Trophoblast cell (in vitro differentiated cells and primary cell): ENCODE measurements around the gene CNOT1.

Experiments used
- DNase-seq, 2 donors: peaks; one replicate each; pipeline ENCODE4 v3.0.0-alpha.2; 2016
- H2AFZ ChIP-seq: 2 replicates; pipeline ENCODE4 v1.6.1; 2013; ENCODE audit warnings: low read length, moderate library complexity, mild to moderate bottlenecking; ENCODE audit not compliant: insufficient read depth, poor library complexity
- H2AK5ac ChIP-seq: 2 replicates; pipeline ENCODE4 v1.6.1; 2013; ENCODE audit warnings: mild to moderate bottlenecking, low read length
- H2BK120ac ChIP-seq: 2 replicates; pipeline ENCODE4 v1.6.1; 2013; ENCODE audit warnings: low read length, mild to moderate bottlenecking, moderate library complexity; ENCODE audit not compliant: insufficient read depth, poor library complexity
- H2BK12ac ChIP-seq: 2 replicates; pipeline ENCODE4 v1.6.1; 2013; ENCODE audit warnings: mild to moderate bottlenecking, low read length, moderate library complexity
- H2BK5ac ChIP-seq: 2 replicates; pipeline ENCODE4 v1.6.1; 2013; ENCODE audit warnings: low read length, low read depth, moderate library complexity, mild to moderate bottlenecking; ENCODE audit not compliant: poor library complexity
- H3K14ac ChIP-seq: 2 replicates; pipeline ENCODE4 v1.6.1; 2013; ENCODE audit warnings: mild to moderate bottlenecking, low read length
- H3K18ac ChIP-seq: 2 replicates; pipeline ENCODE4 v1.6.1; 2013; ENCODE audit warnings: mild to moderate bottlenecking, low read length
- H3K23ac ChIP-seq: 2 replicates; pipeline ENCODE4 v1.6.1; 2013; ENCODE audit warnings: low read length
- H3K27ac ChIP-seq: 2 replicates; pipeline ENCODE4 v1.5.1; 2013; ENCODE audit warnings: low read depth, mild to moderate bottlenecking, inconsistent platforms, low read length, moderate library complexity
- H3K27me3 ChIP-seq: 2 replicates; pipeline ENCODE4 v1.6.1; 2013; ENCODE audit warnings: inconsistent platforms, mild to moderate bottlenecking, low read length, moderate library complexity; ENCODE audit not compliant: insufficient read depth
- H3K36me3 ChIP-seq, 2 experiments: 1 replicate in 1 of 2; 2 replicates in 1 of 2; pipeline ENCODE4 v1.6.1; 2013; ENCODE audit warnings: low read length in 2 of 2, mild to moderate bottlenecking in 2 of 2, moderate library complexity in 1 of 2; ENCODE audit not compliant: insufficient read depth in 2 of 2, control insufficient read depth in 1 of 2
- H3K4ac ChIP-seq: 2 replicates; pipeline ENCODE4 v1.6.1; 2013; ENCODE audit warnings: low read depth, mild to moderate bottlenecking, low read length, moderate library complexity
- H3K4me1 ChIP-seq, 2 experiments: 1 replicate in 1 of 2; 2 replicates in 1 of 2; pipeline ENCODE4 v1.6.1; 2013; ENCODE audit warnings: low read length in 2 of 2, mild to moderate bottlenecking in 2 of 2, moderate library complexity in 1 of 2; ENCODE audit not compliant: insufficient read depth in 2 of 2, control insufficient read depth in 1 of 2
- H3K4me2 ChIP-seq: 2 replicates; pipeline ENCODE4 v1.6.1; 2013; ENCODE audit warnings: inconsistent platforms, mild to moderate bottlenecking, low read length, moderate library complexity
- H3K4me3 ChIP-seq: 2 replicates; pipeline ENCODE4 v1.5.1; 2013; ENCODE audit warnings: mild to moderate bottlenecking, low read depth, low read length, inconsistent platforms
- H3K79me1 ChIP-seq: one replicate; pipeline ENCODE4 v1.6.1; 2013; ENCODE audit warnings: low read length
- H3K79me2 ChIP-seq: 2 replicates; pipeline ENCODE4 v1.6.1; 2013; ENCODE audit warnings: low read length, mild to moderate bottlenecking; ENCODE audit not compliant: control insufficient read depth, insufficient read depth, poor library complexity
- H3K9ac ChIP-seq: 2 replicates; pipeline ENCODE4 v1.6.1; 2013; ENCODE audit warnings: mild to moderate bottlenecking, low read length
- H3K9me3 ChIP-seq: 2 replicates; pipeline ENCODE4 v1.6.1; 2013; ENCODE audit warnings: low read depth, mild to moderate bottlenecking, control low read depth, inconsistent platforms, low read length; ENCODE audit not compliant: insufficient read depth
- H4K12ac ChIP-seq: 2 replicates; pipeline ENCODE4 v1.6.1; 2013; ENCODE audit warnings: low read depth, mild to moderate bottlenecking, low read length, moderate library complexity
- H4K8ac ChIP-seq: 2 replicates; pipeline ENCODE4 v1.6.1; 2013; ENCODE audit warnings: low read depth, mild to moderate bottlenecking, low read length, moderate library complexity
- H4K91ac ChIP-seq: one replicate; pipeline ENCODE4 v1.6.1; 2013; ENCODE audit warnings: low read depth, mild to moderate bottlenecking, low read length, moderate library complexity
- WGBS: extraction: QIAGEN DNeasy Blood & Tissue Kit; methylation state at CpG from one replicate; pipeline ENCODE4 v1.1.7; 2013; ENCODE audit warnings: missing lambda C conversion rate; ENCODE audit not compliant: insufficient read length, insufficient coverage; ENCODE audit errors: extremely low coverage; 5-methylcytosine and 5-hydroxymethylcytosine counted together

The CNOT1 gene

GRCh38 chr16:58644765-58645487 lies 15.3 kb upstream of the CNOT1 start:
- Histone ChIP-seq H4K8ac (no peak overlapping the region), H3K36me3 (no peaks in the 10 kb centered on the region), H3K27ac (no peak overlapping the region), H2BK12ac (no peak overlapping the region), H4K12ac (no peak overlapping the region), H3K4ac (no peak overlapping the region), H2BK120ac (no peak overlapping the region), H3K9ac (no peak overlapping the region), H3K4me1 (no peaks in the 10 kb centered on the region), H3K27me3 (no peaks in the 10 kb centered on the region), H4K91ac (no peak overlapping the region), H3K79me1 (no peaks in the 10 kb centered on the region), H3K79me2 (no peaks in the 10 kb centered on the region), H3K9me3 (no peaks in the 10 kb centered on the region), H3K4me2 (no peak overlapping the region), H2AK5ac (no peak overlapping the region), H3K4me3 (no peak overlapping the region), H2BK5ac (no peak overlapping the region), H3K23ac (no peak overlapping the region), H2AFZ (no peak overlapping the region), H3K14ac (no peak overlapping the region), H3K18ac (no peak overlapping the region)
- peak; percentile 64 to 69 for DNase-seq
- no CpG with 5 or more reads among the region's 8 CpGs for whole genome bisulfite sequencing

DNA sequence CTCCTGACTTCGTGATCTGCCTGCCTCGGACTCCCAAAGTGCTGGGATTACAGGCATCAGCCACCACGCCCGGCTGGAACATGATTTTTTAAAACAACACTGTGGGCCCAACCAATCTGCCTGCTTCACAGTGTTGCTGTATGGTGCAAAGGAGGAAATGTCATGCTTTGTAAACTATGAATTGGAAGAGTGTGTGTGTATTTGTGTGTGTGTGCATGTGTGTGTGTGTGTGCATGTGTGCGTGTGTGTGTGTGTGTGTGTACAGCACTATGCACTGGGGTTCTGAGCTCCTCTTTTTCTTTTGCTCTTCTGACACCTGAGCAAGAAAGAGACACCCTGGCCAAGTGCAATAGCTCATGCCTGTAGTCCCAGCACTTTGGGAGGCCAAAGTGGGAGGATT lies 14.5 kb upstream of the CNOT1 start:
- H3K18ac ChIP-seq, result no peak overlapping the region
- no peaks in the 10 kb centered on the region for H3K9me3 ChIP-seq
- H4K12ac ChIP-seq, result no peak overlapping the region
- no peaks in the 10 kb centered on the region for H3K36me3 ChIP-seq
- H3K14ac ChIP-seq, result no peak overlapping the region
- WGBS, result no CpG with 5 or more reads among the region's 5 CpGs
- H3K79me1 ChIP-seq, result no peaks in the 10 kb centered on the region
- H2AK5ac ChIP-seq, result no peak overlapping the region
- no peak overlapping the region for H3K9ac ChIP-seq
- no peak overlapping the region for H2BK5ac ChIP-seq
- H3K23ac ChIP-seq, result no peak overlapping the region
- no peak overlapping the region for H4K8ac ChIP-seq
- H3K27me3 ChIP-seq, result no peaks in the 10 kb centered on the region
- H3K27ac ChIP-seq, result no peak overlapping the region
- H3K4ac ChIP-seq, result no peak overlapping the region
- H4K91ac ChIP-seq, result no peak overlapping the region
- H3K4me1 ChIP-seq, result no peaks in the 10 kb centered on the region
- DNase-seq, result no peak
- H2AFZ ChIP-seq, result no peak overlapping the region
- no peak overlapping the region for H2BK12ac ChIP-seq
- no peak overlapping the region for H3K4me3 ChIP-seq
- H3K79me2 ChIP-seq, result no peaks in the 10 kb centered on the region
- H3K4me2 ChIP-seq, result no peak overlapping the region
- H2BK120ac ChIP-seq, result no peak overlapping the region

DNA sequence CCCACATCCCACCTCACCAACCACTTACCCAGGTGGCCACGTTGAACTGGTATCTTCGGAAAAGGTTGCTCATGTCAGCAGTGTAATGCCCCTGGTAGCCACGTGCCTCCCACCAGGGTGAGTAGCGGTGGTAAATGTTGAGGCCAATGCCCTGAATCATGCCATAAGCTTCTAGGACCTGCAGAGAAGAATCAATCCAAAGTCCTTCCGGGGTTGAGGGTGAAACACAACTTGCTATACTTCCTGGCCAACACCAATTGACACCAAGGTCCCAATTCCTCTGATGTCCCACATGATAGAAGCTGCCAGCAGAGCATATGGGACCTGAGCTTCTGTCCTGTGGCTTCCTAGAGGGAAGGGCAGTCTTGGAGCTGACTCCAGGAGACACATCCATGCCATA lies 11.3 kb upstream of the CNOT1 start:
- Histone ChIP-seq H3K27me3 (no peaks in the 10 kb centered on the region), H3K18ac (no peak overlapping the region)
- no CpG with 5 or more reads among the region's 5 CpGs for WGBS

GRCh38 chr16:58639836-58640235 lies 10.2 kb upstream of the CNOT1 start:
- Histone ChIP-seq H3K18ac (no peak overlapping the region), H4K12ac (no peak overlapping the region), H3K4me1 (no peaks in the 10 kb centered on the region), H3K9me3 (no peaks in the 10 kb centered on the region), H2AFZ (no peak overlapping the region), H3K23ac (no peak overlapping the region), H3K14ac (no peak overlapping the region), H3K4me3 (no peak overlapping the region), H3K79me2 (no peaks in the 10 kb centered on the region), H3K79me1 (no peaks in the 10 kb centered on the region), H4K8ac (no peak overlapping the region), H4K91ac (no peak overlapping the region), H3K4ac (no peak overlapping the region), H2BK5ac (no peak overlapping the region), H3K27ac (no peak overlapping the region), H3K9ac (no peak overlapping the region), H3K27me3 (no peaks in the 10 kb centered on the region), H2BK12ac (no peak overlapping the region), H3K4me2 (no peak overlapping the region), H2AK5ac (no peak overlapping the region), H3K36me3 (no peaks in the 10 kb centered on the region), H2BK120ac (no peak overlapping the region)
- DNase-seq, result peak; percentile 76 to 90
- no CpG with 5 or more reads among the region's 8 CpGs for WGBS

More for the DNA sequence above, 11.3 kb upstream of the CNOT1 start:
- no peak overlapping the region for H3K4me2 ChIP-seq
- no peak overlapping the region for H3K9ac ChIP-seq
- no peak overlapping the region for H3K4ac ChIP-seq
- H3K79me2 ChIP-seq, result no peaks in the 10 kb centered on the region
- no peak overlapping the region for H4K91ac ChIP-seq
- no peak overlapping the region for H4K8ac ChIP-seq
- H3K4me3 ChIP-seq, result no peak overlapping the region
- no peak overlapping the region for H4K12ac ChIP-seq
- H2BK5ac ChIP-seq, result no peak overlapping the region
- no peaks in the 10 kb centered on the region for H3K36me3 ChIP-seq
- no peak for DNase-seq
- no peak overlapping the region for H2AFZ ChIP-seq
- no peak overlapping the region for H3K14ac ChIP-seq
- H3K4me1 ChIP-seq, result no peaks in the 10 kb centered on the region
- no peak overlapping the region for H2AK5ac ChIP-seq
- H2BK120ac ChIP-seq, result no peak overlapping the region
- H3K27ac ChIP-seq, result no peak overlapping the region
- H3K9me3 ChIP-seq, result no peaks in the 10 kb centered on the region
- no peaks in the 10 kb centered on the region for H3K79me1 ChIP-seq
- H3K23ac ChIP-seq, result no peak overlapping the region
- no peak overlapping the region for H2BK12ac ChIP-seq
